K562 (cell line): ENCODE measurements around the gene SETD7. TPM values are rescaled to one million over a fixed set of nuclear protein-coding genes. Genes with fewer than 3 reads are reported as not detected.

ENCODE experiments used
- ATAC-seq: fragments of 200-7000 bp; cut with Tn5 transposase; 3 replicates; pipeline ENCODE4 v1.9.1; 2020; ENCODE audit warnings: moderate library complexity
- BruUV-seq: library from RNA; stranded (reverse); fragments of 400-500 nt; replicated peaks from 2 replicates; lab custom pipeline; 2021; lab: Mats Ljungman, UMichigan
- CTCF ChIA-PET: fragments of 300-600 bp; formaldehyde crosslinking; extraction: SDS; loops from one replicate; lab custom pipeline; 2021; ENCODE audit warnings: low intra/inter-chr PET ratio; lab: Yijun Ruan, JAX
- POLR2A ChIA-PET: fragments of 300-600, 350-650 bp; sonication (Branson Sonifier 250); formaldehyde crosslinking; extraction: SDS; loops from one replicate; lab custom pipeline; 2021; ENCODE audit warnings: antibody characterized with exemption, inconsistent platforms; lab: Yijun Ruan, JAX
- DNase-seq, 4 experiments: peaks; one replicate each; pipeline versions ENCODE4 v3.0.0 to v3.0.0-alpha.2; 2011 to 2018; ENCODE audit warnings: low spot score in 3 of 4, mixed read lengths in 3 of 4; ENCODE audit errors: extremely low read depth in 1 of 4
- FAIRE-seq: peaks from 2 replicates; lab custom pipeline; 2011; peaks lifted over from hg19 to GRCh38; lab: Jason Lieb, UNC
- H2AFZ ChIP-seq: 2 replicates; pipeline ENCODE4 v1.6.0; 2011; ENCODE audit warnings: low read depth, low read length, control low read depth, inconsistent platforms
- H3K27ac ChIP-seq: fragments of 200-600 bp; 3 replicates; pipeline ENCODE4 v1.8.0; 2011; ENCODE audit warnings: low read depth, mild to moderate bottlenecking, control low read depth, inconsistent platforms, low read length, moderate library complexity, mixed read lengths; ENCODE audit errors: extremely low read depth
- H3K27me3 ChIP-seq, 2 experiments: fragments of 300-600 bp in 1 of 2; 2 replicates in 1 of 2; 3 replicates in 1 of 2; pipeline versions ENCODE4 v1.6.0 to v1.8.0; 2011; ENCODE audit warnings: inconsistent platforms in 2 of 2, low read length in 2 of 2, mild to moderate bottlenecking in 1 of 2, mixed read lengths in 1 of 2, moderate library complexity in 1 of 2; ENCODE audit not compliant: control insufficient read depth in 2 of 2, insufficient read depth in 2 of 2
- H3K36me3 ChIP-seq: fragments of 300-600 bp; 3 replicates; pipeline ENCODE4 v1.8.0; 2011; ENCODE audit warnings: mild to moderate bottlenecking, low read length, inconsistent platforms; ENCODE audit not compliant: control insufficient read depth, insufficient read depth
- H3K4me1 ChIP-seq, 2 experiments: fragments of 200-600 bp in 1 of 2; replicated peaks in 1 of 2; 2 replicates in 1 of 2; 3 replicates in 1 of 2; pipeline versions ENCODE4 v1.5.1 to v1.8.0; 2011; ENCODE audit warnings: inconsistent platforms in 2 of 2, low read length in 2 of 2, mild to moderate bottlenecking in 1 of 2, mixed read lengths in 1 of 2, moderate library complexity in 1 of 2; ENCODE audit not compliant: control insufficient read depth in 2 of 2, insufficient read depth in 2 of 2
- H3K4me2 ChIP-seq: 2 replicates; pipeline ENCODE4 v1.6.1; 2011; ENCODE audit warnings: low read length, control low read depth, inconsistent platforms, mixed read lengths; ENCODE audit not compliant: insufficient read depth
- H3K4me3 ChIP-seq: fragments of 200-600 bp; sonication (generic), shearing (Covaris generic); 2 replicates; pipeline ENCODE4 v1.5.1; 2016; ENCODE audit warnings: control low read depth, inconsistent platforms
- H3K79me2 ChIP-seq: fragments of 200-600 bp; 3 replicates; pipeline ENCODE4 v1.8.0; 2011; ENCODE audit warnings: low read length, inconsistent platforms; ENCODE audit not compliant: control insufficient read depth, insufficient read depth
- H3K9ac ChIP-seq, 2 experiments: 2 replicates each; pipeline versions ENCODE4 v1.6.0 to v1.6.1; 2011; ENCODE audit warnings: low read depth in 2 of 2, low read length in 2 of 2, control low read depth in 1 of 2, inconsistent platforms in 1 of 2, mild to moderate bottlenecking in 1 of 2, mixed read lengths in 1 of 2; ENCODE audit not compliant: insufficient read depth in 1 of 2
- H3K9me1 ChIP-seq: one replicate; pipeline ENCODE4 v1.6.0; 2011; ENCODE audit warnings: inconsistent platforms, mild to moderate bottlenecking, low read length, moderate library complexity; ENCODE audit not compliant: control insufficient read depth, insufficient read depth
- H3K9me3 ChIP-seq: replicated peaks from 2 replicates; pipeline ENCODE4 v1.5.1; 2011; ENCODE audit warnings: low read depth, low read length, inconsistent platforms; ENCODE audit not compliant: control insufficient read depth, insufficient read depth
- H4K20me1 ChIP-seq: replicated peaks from 2 replicates; pipeline ENCODE4 v1.6.1; 2011; ENCODE audit warnings: low read length, inconsistent platforms, mixed read lengths; ENCODE audit not compliant: control insufficient read depth, insufficient read depth
- CXXC5 ChIP-seq: fragments of 250-450 bp; sonication (Bioruptor Pico); IDR thresholded peaks from 2 replicates; pipeline ENCODE4 v1.8.0; 2022; ENCODE audit warnings: inconsistent platforms, mild to moderate bottlenecking, moderate library complexity
- EP400 ChIP-seq: fragments of 450-650 bp; IDR thresholded peaks from 2 replicates; pipeline ENCODE4 v1.6.1; 2017; ENCODE audit warnings: antibody characterized with exemption, mild to moderate bottlenecking, moderate library complexity
- ETV1 ChIP-seq: fragments of 450-650 bp; conservative IDR thresholded peaks from 2 replicates; pipeline ENCODE4 v1.6.1; 2016; ENCODE audit warnings: missing genetic modification characterization, control low read depth, low read depth, missing compliant biosample characterization
- PRPF4 ChIP-seq: fragments of 200-400 bp; formaldehyde crosslinking; IDR thresholded peaks from one replicate; pipeline ENCODE4 v1.6.1; 2017; ENCODE audit warnings: low read length, low read depth, mild to moderate bottlenecking; ENCODE audit not compliant: insufficient read depth, poor library complexity, severe bottlenecking
- RCOR1 ChIP-seq, 2 experiments: IDR thresholded peaks; 2 replicates each; pipeline ENCODE4 v1.6.1; 2012; ENCODE audit warnings: low read depth in 2 of 2, low read length in 2 of 2, borderline replicate concordance in 1 of 2, improper control_type of control experiment in 1 of 2
- TRIM24 ChIP-seq, 2 experiments: fragments of 450-650 bp; IDR thresholded peaks; 2 replicates each; pipeline ENCODE4 v1.6.1; 2016
- ZNF239 ChIP-seq: fragments of 250-450 bp; sonication (Bioruptor Pico); IDR thresholded peaks from 2 replicates; pipeline ENCODE4 v1.4.0; 2020; ENCODE audit warnings: mild to moderate bottlenecking
- ZNF561 ChIP-seq: fragments of 450-650 bp; formaldehyde crosslinking; conservative IDR thresholded peaks from 2 replicates; pipeline ENCODE4 v1.4.0; 2020; ENCODE audit warnings: mild to moderate bottlenecking, moderate library complexity
- ZNF707 ChIP-seq: fragments of 250-450 bp; sonication (Bioruptor Pico); conservative IDR thresholded peaks from 2 replicates; pipeline ENCODE4 v1.8.0; 2022; ENCODE audit warnings: inconsistent platforms, mild to moderate bottlenecking, moderate library complexity
- WGBS: fragments of 100-300 bp; shearing (Covaris generic); methylation state at CpG from one replicate; pipeline ENCODE4 v1.1.6; 2016; ENCODE audit warnings: low coverage, mixed read lengths; ENCODE audit not compliant: insufficient coverage; ENCODE audit errors: missing lambda C conversion rate; 5-methylcytosine and 5-hydroxymethylcytosine counted together
- in situ Hi-C: fragments of 300-500 bp; cut with MboI; formaldehyde crosslinking; loops from 4 replicates; pipeline ENCODE4 v1.15.0; 2018; ENCODE audit warnings: inconsistent platforms, mixed read lengths
- intact Hi-C: fragments of 100-400 bp; cut with micrococcal nuclease; formaldehyde crosslinking; loops from 2 replicates; pipeline ENCODE4 v1.14.2; 2022
- polyA plus RNA-seq, 8 experiments: library from polyadenylated mRNA; depleted of rRNA in 4 of 8; stranded (reverse) in 5 of 8; unstranded in 3 of 8; fragments of >200 nt; fragmentation: Nextera tagmentation in 2 of 8; fragmentation: Illumina TruSeq in 1 of 8; extraction: Ambion mirVana in 2 of 8; extraction: Trizol in 1 of 8; gene quantifications; 2 replicates each; pipeline versions ENCODE4 v1.2.1 to v1.2.3, GENCODE V29; 2011 to 2014; ENCODE audit warnings: inconsistent platforms in 1 of 8, missing spikeins in 1 of 8
- total RNA-seq, 7 experiments: library from RNA; depleted of rRNA in 6 of 7; stranded (reverse); fragments of >200 nt in 6 of 7; fragmentation: Illumina TruSeq in 2 of 7; extraction: Trizol in 2 of 7; gene quantifications; 2 replicates each; pipeline versions ENCODE4 v1.2.1 to v1.2.3, GENCODE V29; 2011 to 2021; ENCODE audit warnings: low replicate concordance in 1 of 7
- TF ChIP-seq, protein P1 (sequence below): fragments of 250-450 bp; sonication (Bioruptor Pico); IDR thresholded peaks from 2 replicates; pipeline ENCODE4 v1.8.0; 2021; ENCODE audit warnings: mild to moderate bottlenecking, moderate library complexity
- TF ChIP-seq, protein P2 (sequence below): fragments of 250-450 bp; sonication (Bioruptor Pico); IDR thresholded peaks from 2 replicates; pipeline ENCODE4 v1.8.0; 2022; ENCODE audit warnings: inconsistent platforms
- TF ChIP-seq, protein P3 (sequence below): fragments of 450-650 bp; IDR thresholded peaks from 2 replicates; pipeline ENCODE4 v1.6.1; 2016; ENCODE audit warnings: low read depth, mild to moderate bottlenecking, moderate library complexity
- TF ChIP-seq, protein P4 (sequence below): fragments of 450-650 bp; formaldehyde crosslinking; conservative IDR thresholded peaks from 2 replicates; pipeline ENCODE4 v1.4.0; 2022; ENCODE audit warnings: mild to moderate bottlenecking, missing genetic modification characterization

The SETD7 gene
- total and polyA plus RNA-seq, 9 of the 15 experiments (the other 6 are each of a cell fraction or from before 2014, with no cell fraction given): 0.37 to 2.4 (median 1.7) TPM

DNA sequence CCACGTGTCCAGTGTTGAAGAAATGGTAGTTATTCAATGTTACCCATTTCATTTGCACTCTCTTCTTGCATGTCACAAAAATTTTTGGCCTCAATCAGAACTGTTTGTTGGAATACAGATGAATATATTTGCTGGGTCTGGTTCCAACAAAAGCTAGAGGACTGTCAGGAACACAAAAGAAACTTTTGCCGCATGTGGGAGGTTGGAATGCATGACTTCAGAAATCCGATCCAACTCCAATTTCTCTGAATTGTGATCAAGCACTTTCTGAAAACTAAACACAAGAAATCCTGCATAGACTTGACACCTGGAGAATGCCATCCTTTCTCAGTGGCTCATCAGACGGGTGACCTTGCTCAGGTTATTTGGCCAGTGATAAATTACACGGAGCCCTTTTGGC, 15.4 kb downstream of the SETD7 start:
- H3K27me3 ChIP-seq: peaks cover 10 to 14% of the 10 kb centered on the region in 2 experiments
- WGBS: 5% methylated on average over 5 of the region's 5 CpGs
- H3K4me2 ChIP-seq: no peak overlapping the region
- ChIA-PET CTCF (no interaction called here), POLR2A (interaction anchor here (0.8 kb wide), 1 partner anchor 13 kb away, joined by 3 read pairs; no protein-coding TSS in a partner anchor)
- no peaks in the 10 kb centered on the region for H3K9me1 ChIP-seq
- no peaks in the 10 kb centered on the region for H3K79me2 ChIP-seq
- no peak overlapping the region for H3K27ac ChIP-seq
- H4K20me1 ChIP-seq: no peaks in the 10 kb centered on the region; the same call in 1 of the 2 replicates
- intact Hi-C loops (no loop called here), in situ Hi-C loops (loop anchor here (25.0 kb wide), 1 partner anchor 503 kb away; no protein-coding TSS in a partner anchor)
- no TSS peak for BruUV-seq
- no peak for ATAC-seq
- no peak for TF ChIP-seq TRIM24 (IDR thresholded peaks at IDR 0.05)
- TF ChIP-seq, protein P1, sequence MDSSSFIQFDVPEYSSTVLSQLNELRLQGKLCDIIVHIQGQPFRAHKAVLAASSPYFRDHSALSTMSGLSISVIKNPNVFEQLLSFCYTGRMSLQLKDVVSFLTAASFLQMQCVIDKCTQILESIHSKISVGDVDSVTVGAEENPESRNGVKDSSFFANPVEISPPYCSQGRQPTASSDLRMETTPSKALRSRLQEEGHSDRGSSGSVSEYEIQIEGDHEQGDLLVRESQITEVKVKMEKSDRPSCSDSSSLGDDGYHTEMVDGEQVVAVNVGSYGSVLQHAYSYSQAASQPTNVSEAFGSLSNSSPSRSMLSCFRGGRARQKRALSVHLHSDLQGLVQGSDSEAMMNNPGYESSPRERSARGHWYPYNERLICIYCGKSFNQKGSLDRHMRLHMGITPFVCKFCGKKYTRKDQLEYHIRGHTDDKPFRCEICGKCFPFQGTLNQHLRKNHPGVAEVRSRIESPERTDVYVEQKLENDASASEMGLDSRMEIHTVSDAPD (CRISPR knock-in tag): no peak
- TF ChIP-seq, protein P2, sequence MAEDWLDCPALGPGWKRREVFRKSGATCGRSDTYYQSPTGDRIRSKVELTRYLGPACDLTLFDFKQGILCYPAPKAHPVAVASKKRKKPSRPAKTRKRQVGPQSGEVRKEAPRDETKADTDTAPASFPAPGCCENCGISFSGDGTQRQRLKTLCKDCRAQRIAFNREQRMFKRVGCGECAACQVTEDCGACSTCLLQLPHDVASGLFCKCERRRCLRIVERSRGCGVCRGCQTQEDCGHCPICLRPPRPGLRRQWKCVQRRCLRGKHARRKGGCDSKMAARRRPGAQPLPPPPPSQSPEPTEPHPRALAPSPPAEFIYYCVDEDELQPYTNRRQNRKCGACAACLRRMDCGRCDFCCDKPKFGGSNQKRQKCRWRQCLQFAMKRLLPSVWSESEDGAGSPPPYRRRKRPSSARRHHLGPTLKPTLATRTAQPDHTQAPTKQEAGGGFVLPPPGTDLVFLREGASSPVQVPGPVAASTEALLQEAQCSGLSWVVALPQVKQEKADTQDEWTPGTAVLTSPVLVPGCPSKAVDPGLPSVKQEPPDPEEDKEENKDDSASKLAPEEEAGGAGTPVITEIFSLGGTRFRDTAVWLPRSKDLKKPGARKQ: no peak
- TF ChIP-seq CXXC5 (CRISPR knock-in tag): no peak
- TF ChIP-seq RCOR1 (IDR thresholded peaks at IDR 0.05; ENCODE audit: borderline replicate concordance in 1 of 2, low read depth in 2 of 2, low read length in 2 of 2): no peak
- no peak for TF ChIP-seq ZNF239 (CRISPR knock-in tag)
- TF ChIP-seq, protein P3, sequence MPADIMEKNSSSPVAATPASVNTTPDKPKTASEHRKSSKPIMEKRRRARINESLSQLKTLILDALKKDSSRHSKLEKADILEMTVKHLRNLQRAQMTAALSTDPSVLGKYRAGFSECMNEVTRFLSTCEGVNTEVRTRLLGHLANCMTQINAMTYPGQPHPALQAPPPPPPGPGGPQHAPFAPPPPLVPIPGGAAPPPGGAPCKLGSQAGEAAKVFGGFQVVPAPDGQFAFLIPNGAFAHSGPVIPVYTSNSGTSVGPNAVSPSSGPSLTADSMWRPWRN: no peak
- TF ChIP-seq PRPF4: no peak
- no peak for TF ChIP-seq ZNF707 (CRISPR knock-in tag)
- TF ChIP-seq, protein P4, sequence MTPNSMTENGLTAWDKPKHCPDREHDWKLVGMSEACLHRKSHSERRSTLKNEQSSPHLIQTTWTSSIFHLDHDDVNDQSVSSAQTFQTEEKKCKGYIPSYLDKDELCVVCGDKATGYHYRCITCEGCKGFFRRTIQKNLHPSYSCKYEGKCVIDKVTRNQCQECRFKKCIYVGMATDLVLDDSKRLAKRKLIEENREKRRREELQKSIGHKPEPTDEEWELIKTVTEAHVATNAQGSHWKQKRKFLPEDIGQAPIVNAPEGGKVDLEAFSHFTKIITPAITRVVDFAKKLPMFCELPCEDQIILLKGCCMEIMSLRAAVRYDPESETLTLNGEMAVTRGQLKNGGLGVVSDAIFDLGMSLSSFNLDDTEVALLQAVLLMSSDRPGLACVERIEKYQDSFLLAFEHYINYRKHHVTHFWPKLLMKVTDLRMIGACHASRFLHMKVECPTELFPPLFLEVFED (CRISPR knock-in tag): no peak
- TF ChIP-seq ZNF561 (CRISPR knock-in tag): no peak
- no peak for TF ChIP-seq ETV1 (tag)
- no peak for TF ChIP-seq EP400
- DNase-seq: no peak
- H3K4me3 ChIP-seq: no peak overlapping the region
- H3K4me1 ChIP-seq: no peaks in the 10 kb centered on the region
- no peaks in the 10 kb centered on the region for H3K9me3 ChIP-seq
- no peaks in the 10 kb centered on the region for H3K36me3 ChIP-seq
- no peak overlapping the region for H3K9ac ChIP-seq
- no peak for FAIRE-seq
- H2AFZ ChIP-seq: no peak overlapping the region
